Activated CD8-positive, alpha-beta memory T cell treated with anti-CD3 and anti-CD28 coated beads for 4 hours (primary cell): ENCODE data around the gene ZNF79.

Source experiments
- DNase-seq, 2 donors: peaks; one replicate each; pipeline ENCODE4 v3.0.0-alpha.2; 2020; ENCODE audit warnings: low read depth in 2 of 2

ZNF79 gene

DNA sequence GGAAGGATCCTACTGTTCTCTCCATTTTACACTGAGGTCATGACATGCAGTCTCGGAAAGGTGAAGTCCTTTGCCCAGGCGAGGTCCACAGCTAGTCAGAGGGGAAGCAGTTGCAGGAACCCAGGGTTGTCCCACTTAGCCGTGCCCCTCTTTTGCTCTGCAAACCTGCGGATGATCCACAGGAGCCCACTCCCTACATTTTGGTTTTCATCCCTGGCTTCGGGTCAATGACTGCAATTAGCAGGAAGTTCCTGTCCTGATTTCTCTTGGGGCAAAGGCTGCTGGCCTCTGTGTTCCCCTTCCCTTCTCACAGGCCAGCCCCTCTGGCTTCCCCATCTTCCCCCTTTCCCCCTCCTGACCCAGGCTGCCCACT is 25.9 kb upstream of the ZNF79 start:
- no peak for DNase-seq

DNA sequence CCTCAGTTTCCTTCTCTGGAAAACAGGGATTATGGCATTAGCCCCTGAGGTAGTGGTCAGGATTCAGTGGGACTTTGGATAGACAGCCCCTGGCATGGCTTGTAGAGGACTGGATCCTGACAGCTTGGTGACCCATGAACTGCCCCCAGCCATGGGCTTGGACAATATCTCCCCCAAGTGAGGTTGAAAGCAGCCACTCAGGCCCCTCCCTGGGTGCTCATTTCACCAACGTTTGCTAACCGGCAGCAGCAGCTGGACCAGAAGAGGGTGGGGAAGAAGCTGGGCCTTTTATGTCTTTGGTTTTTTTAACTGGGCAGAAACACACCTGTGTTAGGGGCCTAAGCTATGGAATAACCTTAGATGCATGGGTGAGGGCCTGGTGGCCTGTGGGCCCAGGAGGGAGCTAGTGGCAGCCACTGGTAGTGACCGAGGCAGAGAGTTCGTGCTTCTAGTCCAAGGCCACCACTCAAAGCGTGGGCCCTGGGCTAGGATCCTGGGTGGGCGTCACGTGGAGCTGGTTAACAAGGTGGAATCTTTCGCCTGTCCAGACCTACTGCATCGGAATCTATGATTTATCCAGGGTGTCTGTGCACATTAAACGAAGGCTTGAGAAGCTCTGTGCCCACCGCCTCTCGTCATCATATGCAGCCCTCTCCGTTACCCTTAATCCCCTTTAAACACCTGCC is 25.3 kb upstream of the ZNF79 start:
- no peak for DNase-seq

- DNase-seq: no peak
Measured at GRCh38 chr9:127399736-127400269, 24.4 kb upstream of the ZNF79 start.

GRCh38 chr9:127402401-127403090 is 21.6 kb upstream of the ZNF79 start:
- no peak for DNase-seq

DNA sequence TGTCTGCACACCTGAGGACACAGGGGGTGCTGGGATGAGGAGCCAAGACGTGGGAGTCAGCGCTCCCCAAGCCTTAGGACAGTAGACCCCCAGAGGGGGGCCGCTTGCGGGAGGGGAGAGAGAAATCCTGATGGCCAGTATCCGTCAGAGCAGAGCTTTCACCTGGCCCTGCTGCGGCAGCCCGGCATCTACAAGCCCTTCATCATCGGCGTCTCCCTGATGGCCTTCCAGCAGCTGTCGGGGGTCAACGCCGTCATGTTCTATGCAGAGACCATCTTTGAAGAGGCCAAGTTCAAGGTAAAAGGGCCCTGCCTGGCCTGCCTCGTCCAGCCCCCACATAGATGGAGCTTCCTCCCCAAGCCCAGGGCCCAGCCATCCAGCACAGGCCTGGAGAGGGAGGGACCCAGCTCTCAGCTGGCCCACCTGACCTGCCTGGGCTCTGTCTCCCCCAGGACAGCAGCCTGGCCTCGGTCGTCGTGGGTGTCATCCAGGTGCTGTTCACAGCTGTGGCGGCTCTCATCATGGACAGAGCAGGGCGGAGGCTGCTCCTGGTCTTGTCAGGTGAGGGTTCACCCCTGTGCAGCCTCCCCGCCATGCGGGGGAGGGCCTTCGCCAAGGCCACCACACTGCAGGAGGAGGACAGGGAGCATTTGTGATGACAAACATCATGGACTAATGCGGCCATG is 20.5 kb upstream of the ZNF79 start:
- no peak for DNase-seq

DNA sequence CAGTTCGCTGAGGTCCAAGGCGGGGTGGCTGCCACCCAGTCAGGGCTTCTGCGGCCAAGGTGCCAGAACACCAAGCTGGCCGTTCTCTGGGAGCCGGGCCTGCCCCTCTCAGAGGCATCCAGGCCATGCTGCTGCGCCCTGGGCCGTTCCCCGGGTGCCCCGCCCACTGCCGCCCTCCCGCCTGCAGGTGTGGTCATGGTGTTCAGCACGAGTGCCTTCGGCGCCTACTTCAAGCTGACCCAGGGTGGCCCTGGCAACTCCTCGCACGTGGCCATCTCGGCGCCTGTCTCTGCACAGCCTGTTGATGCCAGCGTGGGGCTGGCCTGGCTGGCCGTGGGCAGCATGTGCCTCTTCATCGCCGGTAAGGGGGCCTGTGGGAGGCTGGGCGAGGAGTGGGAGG is 19.6 kb upstream of the ZNF79 start:
- DNase-seq: no peak

- DNase-seq: no peak
Measured at GRCh38 chr9:127405344-127406125, 18.6 kb upstream of the ZNF79 start.

- DNase-seq: no peak
Measured at GRCh38 chr9:127406799-127407491, 17.2 kb upstream of the ZNF79 start.

DNA sequence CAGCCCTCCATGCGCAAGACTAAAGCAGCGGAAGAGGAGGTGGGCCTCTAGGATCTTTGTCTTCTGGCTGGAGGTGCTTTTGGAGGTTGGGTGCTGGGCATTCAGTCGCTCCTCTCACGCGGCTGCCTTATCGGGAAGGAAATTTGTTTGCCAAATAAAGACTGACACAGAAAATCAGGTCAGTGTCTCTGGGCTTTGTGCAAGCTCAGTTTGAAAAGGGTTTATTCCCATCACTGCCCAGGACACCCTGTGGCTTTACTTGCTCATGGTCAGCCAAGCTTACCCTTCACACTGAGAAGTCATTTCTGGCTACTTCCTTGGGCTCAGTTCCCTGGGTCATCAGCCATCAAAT is 16.7 kb upstream of the ZNF79 start:
- no peak for DNase-seq

GRCh38 chr9:127411122-127411521 is 13.1 kb upstream of the ZNF79 start:
- DNase-seq: no peak

DNA sequence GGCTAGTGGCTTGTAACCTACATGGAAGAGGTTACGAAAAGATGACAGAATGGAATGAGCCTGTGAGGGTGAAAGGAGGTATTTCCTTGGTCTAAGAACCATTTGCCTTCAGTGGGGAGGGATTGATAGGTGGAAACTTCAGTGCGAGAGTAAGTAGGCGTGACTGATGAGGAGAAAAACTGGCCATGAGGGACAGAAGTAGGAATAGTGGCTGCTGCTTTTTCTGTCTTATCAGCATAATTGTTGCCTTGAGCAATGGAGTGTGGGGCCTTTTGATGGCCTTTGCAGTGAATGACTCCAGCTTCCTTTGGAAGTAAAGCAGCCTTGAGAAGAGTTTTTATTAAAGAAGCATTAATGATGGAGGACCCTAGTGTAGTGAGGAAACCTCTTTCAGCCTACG is 9.0 kb upstream of the ZNF79 start:
- no peak for DNase-seq

DNA sequence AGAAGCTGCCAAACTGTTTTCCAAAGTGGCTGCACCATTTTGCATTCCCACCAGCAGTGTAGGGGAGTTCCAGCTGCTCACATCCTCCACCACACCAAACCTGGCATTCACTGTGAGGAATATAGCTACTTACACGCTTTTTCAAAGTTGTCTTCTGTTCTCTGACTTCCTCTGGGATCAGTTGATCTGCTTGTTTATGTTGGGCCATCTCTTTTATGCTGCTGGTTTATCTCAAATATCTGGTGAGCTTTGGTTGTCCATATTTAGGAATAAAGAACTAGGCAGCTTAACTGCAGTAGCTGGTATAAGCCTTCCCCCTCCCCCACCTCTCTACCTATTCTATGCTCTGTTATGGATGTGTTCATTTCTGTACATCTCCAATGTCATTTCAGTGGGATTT is 8.5 kb upstream of the ZNF79 start:
- no peak for DNase-seq

- no peak for DNase-seq
Measured at GRCh38 chr9:127417131-127418036, 6.8 kb upstream of the ZNF79 start.

GRCh38 chr9:127418037-127418471 is 6.1 kb upstream of the ZNF79 start:
- DNase-seq: no peak

GRCh38 chr9:127419348-127419747 is 4.8 kb upstream of the ZNF79 start:
- DNase-seq: no peak

DNA sequence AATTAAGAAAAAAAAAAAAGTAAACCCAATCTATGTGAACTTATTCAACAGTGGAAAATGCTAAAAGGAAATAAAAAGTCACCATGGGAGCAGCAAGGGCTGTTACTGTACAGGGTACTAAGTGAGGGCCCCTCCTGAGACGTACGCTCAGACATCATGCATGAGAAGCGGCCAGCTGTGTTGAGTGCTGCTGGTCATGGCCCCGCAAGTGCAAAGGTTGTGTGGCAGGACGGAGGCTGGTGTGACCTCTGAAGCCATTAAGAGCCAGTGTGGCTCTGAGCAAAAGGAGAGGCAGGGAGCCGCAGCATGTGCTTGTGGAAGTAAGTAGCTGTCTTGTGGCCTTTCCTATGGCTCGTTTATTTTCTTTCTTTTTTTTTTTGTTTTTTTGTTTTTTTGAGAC is 3.1 kb upstream of the ZNF79 start:
- no peak for DNase-seq

DNA sequence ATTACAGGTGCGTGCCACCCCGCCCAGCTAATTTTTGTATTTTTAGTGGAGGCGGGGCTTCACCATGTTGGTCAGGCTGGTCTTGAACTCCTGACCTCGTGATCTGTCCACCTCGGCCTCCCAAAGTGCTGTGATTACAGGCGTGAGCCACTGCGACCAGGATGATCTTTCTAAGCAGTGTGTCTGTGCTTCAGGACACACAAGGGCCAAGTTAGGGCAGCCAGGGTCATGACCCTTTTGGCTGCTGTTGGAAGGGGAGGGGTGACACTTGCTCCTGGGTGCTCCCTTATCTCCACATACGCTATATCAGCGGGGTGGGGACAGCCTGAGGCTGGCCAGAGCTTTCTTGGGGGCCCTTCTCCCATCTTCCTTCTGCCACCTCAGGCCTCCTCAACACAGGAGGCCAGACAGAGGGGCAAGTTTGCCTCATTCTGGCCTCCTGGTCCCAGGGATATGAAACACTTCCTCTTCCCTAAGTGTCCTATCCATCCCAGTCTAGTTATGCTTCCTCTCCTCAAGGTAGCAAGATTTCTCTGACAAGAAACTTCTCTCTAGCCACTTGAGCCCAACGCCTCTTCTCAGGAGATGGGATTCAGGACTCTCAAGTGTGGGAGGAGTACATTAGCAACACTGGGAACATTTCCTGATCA is 1.9 kb upstream of the ZNF79 start:
- DNase-seq: no peak

DNA sequence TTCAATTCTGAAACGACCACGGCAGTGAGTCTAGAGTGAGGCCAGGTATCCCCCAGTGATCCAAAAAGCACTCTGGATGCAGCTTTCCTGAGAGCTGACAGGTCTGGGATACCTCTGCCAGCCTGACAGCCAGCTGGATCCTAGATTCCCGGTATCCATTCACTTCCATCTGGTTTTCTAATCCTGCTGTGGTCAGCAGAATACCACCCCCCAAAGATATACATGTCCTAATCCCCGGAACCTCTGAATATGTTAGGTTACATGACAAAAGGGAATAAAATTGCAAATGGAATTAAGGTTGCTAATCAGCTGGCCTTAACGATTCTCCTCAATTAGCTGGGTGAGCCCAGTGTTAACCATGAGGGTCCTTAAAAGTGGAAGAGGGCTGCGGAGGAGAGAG is 1.4 kb upstream of the ZNF79 start:
- no peak for DNase-seq

- no peak for DNase-seq
Measured at GRCh38 chr9:127423476-127423933, 677 bp upstream of the ZNF79 start.

- DNase-seq: no peak
Measured at GRCh38 chr9:127424676-127424999, 456 bp downstream of the ZNF79 start.
